Measurements from ENCODE around the gene SHOC1. TPM values are rescaled to one million over a fixed set of nuclear protein-coding genes. Genes with fewer than 3 reads are reported as not detected.

SHOC1 gene
- total RNA-seq (2021; ENCODE audit: unreplicated experiment) (1.1 TPM), Bru-seq, nascent RNA (percentile 34 among the genes with signal in this experiment), BruChase-seq, experiment 1, labeled RNA remaining after a 6-hour chase (percentile 30 among the genes with signal in this experiment), BruChase-seq, experiment 2, labeled RNA remaining after a 2-hour chase (percentile 31 among the genes with signal in this experiment)
- polyA plus RNA-seq (2012): 0.05 and 0.25 TPM in 2 replicates
- long read RNA-seq: 0 reads

GRCh38 chr9:111794835-111795556 lies at the start of gene SHOC1:
Gene SHOC1, minus strand, starts transcription at chr9:111794937. Its CDS starts 3,519 bp downstream, at chr9:111791418.
- Histone ChIP-seq H3K9me2 (ENCODE audit: insufficient read depth) (no peaks in the 10 kb centered on the region), H3K27ac (ENCODE audit: low read depth, low read length) (peak within 1 kb of the TSS; percentile 64), H3K79me2 (ENCODE audit: insufficient read depth, low read length) (peaks cover 3% of the 10 kb centered on the region; the same call in 1 of the 2 replicates), H3K4me1 (ENCODE audit: control insufficient read depth in 1 of 2, insufficient read depth in 2 of 2, low read length in 2 of 2) (peaks cover 0 to 8% of the 10 kb centered on the region in 2 experiments; a peak in 2 of 4 replicates), H3K9ac (ENCODE audit: low read length) (peak within 1 kb of the TSS; percentile 61), H2AFZ (ENCODE audit: low read depth, low read length, poor library complexity, severe bottlenecking) (no peak within 1 kb of the TSS), H3K4me3 (replicated peaks in 1 of 2; ENCODE audit: low read depth in 1 of 2, low read length in 2 of 2) (peak within 1 kb of the TSS; percentile 55 to 61), H3K9me3 (ENCODE audit: control insufficient read depth in 1 of 2, insufficient read depth in 1 of 2, low read depth in 1 of 2, low read length in 2 of 2) (no peaks in the 10 kb centered on the region), H3K27me3 (ENCODE audit: insufficient read depth, low read length) (no peaks in the 10 kb centered on the region), H3K36me3 (ENCODE audit: control insufficient read depth in 1 of 2, insufficient read depth in 2 of 2, low read length in 2 of 2) (no peaks in the 10 kb centered on the region), H4K20me1 (ENCODE audit: insufficient read depth) (no peaks in the 10 kb centered on the region), H3K4me2 (ENCODE audit: low read length) (peak within 1 kb of the TSS; percentile 75)
- BruUV-seq (replicated peaks): TSS peak; percentile 72
- ChIA-PET RAD21 (ENCODE audit: low non-redundant PET in 1 of 2, low total read pairs in 2 of 2, uncharacterized antibody in 2 of 2, unreplicated experiment in 2 of 2) (no interaction called here), POLR2A (no interaction called here), CTCF (no interaction called here)
- TF ChIP-seq RAD21 (IDR thresholded peaks at IDR 0.05; ENCODE audit: low read depth) (no peak), EZH2 (IDR thresholded peaks at IDR 0.05) (no peak), CBX3 (IDR thresholded peaks at IDR 0.05; ENCODE audit: low read depth) (peak; percentile 95), ATF3 (IDR thresholded peaks at IDR 0.05) (no peak), JUND (IDR thresholded peaks at IDR 0.05) (no peak), SP1 (IDR thresholded peaks at IDR 0.05; ENCODE audit: low read depth) (0 out of 2 replicates have a peak, but pooled peaks have one; percentile 44), ZFX (IDR thresholded peaks at IDR 0.05) (no peak), MAX (IDR thresholded peaks at IDR 0.05) (peak; percentile 95), POLR2A (IDR thresholded peaks at IDR 0.05; ENCODE audit: borderline replicate concordance, extremely low read depth, insufficient read depth, insufficient read length) (peak; percentile 44), ZNF274 (IDR thresholded peaks at IDR 0.05; ENCODE audit: low read depth, low read length) (no peak), CEBPB (IDR thresholded peaks at IDR 0.05; ENCODE audit: low read depth) (no peak), ZBTB33 (IDR thresholded peaks at IDR 0.05; ENCODE audit: extremely low read depth, insufficient replicate concordance, low read length) (no peak), POLR2AphosphoS5 (IDR thresholded peaks at IDR 0.05; ENCODE audit: low read depth, low read length) (peak; percentile 81)
- intact Hi-C loops (cut with micrococcal nuclease): no loop called here
- DNase-seq (ENCODE audit: low read depth, low spot score) (peak; percentile 60), ATAC-seq (peak; percentile 99)
